B cell (primary cell): ENCODE data around the gene NOS1AP. TPM values are rescaled to one million over a fixed set of nuclear protein-coding genes. Genes with fewer than 3 reads are reported as not detected.

Experiments
- ATAC-seq: fragments of 200-7000 bp; cut with Tn5 transposase; one replicate; pipeline ENCODE4 v1.10.0; 2021; ENCODE audit warnings: low read depth, mild to moderate bottlenecking, moderate number of reproducible peaks, moderate library complexity
- CTCF ChIA-PET: fragments of 350-600 bp; sonication (Branson Sonifier 250); formaldehyde crosslinking; loops from one replicate; lab custom pipeline; 2021; ENCODE audit warnings: antibody characterized with exemption, inconsistent platforms; lab: Charles Lee
- POLR2A ChIA-PET: fragments of 350-600 bp; sonication (Branson Sonifier 250); formaldehyde crosslinking; loops from one replicate; lab custom pipeline; 2021; ENCODE audit warnings: antibody characterized with exemption; lab: Charles Lee
- DNase-seq: peaks from one replicate; pipeline ENCODE4 v3.0.0; 2013
- H2AFZ ChIP-seq: 2 replicates; pipeline ENCODE4 v1.6.1; 2012; ENCODE audit warnings: mild to moderate bottlenecking, low read depth, low read length; ENCODE audit not compliant: insufficient read depth, poor library complexity, severe bottlenecking
- H3K27ac ChIP-seq, 2 donors: 1 replicate in 1 of 2; 2 replicates in 1 of 2; pipeline ENCODE4 v1.5.1; 2012 to 2013; ENCODE audit warnings: low read length in 2 of 2, mild to moderate bottlenecking in 2 of 2, moderate library complexity in 1 of 2
- H3K27me3 ChIP-seq, 4 experiments: fragments of 200-600 bp in 1 of 4; sonication (generic) in 1 of 4; replicated peaks in 1 of 4; 1 replicate in 2 of 4; 2 replicates in 2 of 4; pipeline versions ENCODE4 v1.6.1 to v1.7.0; 2013 to 2016; ENCODE audit warnings: low read length in 3 of 4, mild to moderate bottlenecking in 2 of 4, mixed read lengths in 1 of 4, moderate library complexity in 1 of 4; ENCODE audit not compliant: insufficient read depth in 4 of 4, control insufficient read depth in 3 of 4; ENCODE audit errors: control extremely low read depth in 1 of 4
- H3K36me3 ChIP-seq, 2 experiments: replicated peaks in 1 of 2; 1 replicate in 1 of 2; 2 replicates in 1 of 2; pipeline versions ENCODE4 v1.6.1 to v1.7.1; 2013; ENCODE audit warnings: low read length in 1 of 2; ENCODE audit not compliant: insufficient read depth in 2 of 2, control insufficient read depth in 1 of 2; ENCODE audit errors: control extremely low read depth in 1 of 2, extremely low read depth in 1 of 2
- H3K4me1 ChIP-seq, 2 donors: fragments of 200-600 bp in 1 of 2; sonication (generic) in 1 of 2; 1 replicate in 1 of 2; 2 replicates in 1 of 2; pipeline versions ENCODE4 v1.5.1 to v1.6.1; 2013 to 2017; ENCODE audit warnings: low read length in 2 of 2; ENCODE audit not compliant: control insufficient read depth in 2 of 2, insufficient read depth in 2 of 2
- H3K4me2 ChIP-seq: replicated peaks from 2 replicates; pipeline ENCODE3; 2012; ENCODE audit warnings: mild to moderate bottlenecking, low read depth, low read length; ENCODE audit not compliant: poor library complexity, severe bottlenecking
- H3K4me3 ChIP-seq, 5 experiments: fragments of 200-600 bp in 1 of 5; sonication (generic) in 1 of 5; 1 replicate in 3 of 5; 2 replicates in 2 of 5; pipeline versions ENCODE4 v1.5.1 to v1.7.0; 2011 to 2016; ENCODE audit warnings: low read length in 4 of 5, mild to moderate bottlenecking in 4 of 5, low read depth in 2 of 5, control low read depth in 1 of 5, moderate library complexity in 1 of 5; ENCODE audit not compliant: insufficient read depth in 1 of 5; ENCODE audit errors: control extremely low read depth in 1 of 5, extremely low read depth in 1 of 5
- H3K79me2 ChIP-seq: fragments of 200-600 bp; sonication (generic); one replicate; pipeline ENCODE4 v1.6.0; 2016; ENCODE audit warnings: low read length; ENCODE audit not compliant: control insufficient read depth, insufficient read depth
- H3K9ac ChIP-seq: fragments of 200-600 bp; sonication (generic); 2 replicates; pipeline ENCODE4 v1.6.1; 2017; ENCODE audit warnings: mild to moderate bottlenecking, low read length, moderate library complexity
- H3K9me3 ChIP-seq, 3 donors: one replicate each; pipeline versions ENCODE4 v1.6.1 to v1.7.1; 2013; ENCODE audit warnings: low read length in 2 of 3; ENCODE audit not compliant: control insufficient read depth in 2 of 3, insufficient read depth in 1 of 3; ENCODE audit errors: control extremely low read depth in 1 of 3
- H4K20me1 ChIP-seq: 2 replicates; pipeline ENCODE4 v1.6.0; 2012; ENCODE audit warnings: mild to moderate bottlenecking, low read length; ENCODE audit not compliant: insufficient read depth, control insufficient read depth, poor library complexity, severe bottlenecking
- H3K27ac Mint-ChIP-seq: one replicate; pipeline ENCODE4 v1.8.0; 2021; ENCODE audit warnings: mixed read lengths
- H3K27me3 Mint-ChIP-seq: one replicate; pipeline ENCODE4 v1.8.0; 2021; ENCODE audit warnings: mixed read lengths
- H3K4me1 Mint-ChIP-seq: one replicate; pipeline ENCODE4 v1.8.0; 2021; ENCODE audit warnings: mixed read lengths
- H3K4me3 Mint-ChIP-seq: one replicate; pipeline ENCODE4 v1.8.0; 2021; ENCODE audit warnings: mixed read lengths
- H3K9me3 Mint-ChIP-seq: one replicate; pipeline ENCODE4 v1.8.0; 2022; ENCODE audit warnings: mixed read lengths; ENCODE audit not compliant: insufficient read depth
- EZH2 ChIP-seq: IDR thresholded peaks from 2 replicates; pipeline ENCODE4 v1.6.1; 2012; ENCODE audit warnings: borderline replicate concordance, low read depth, mild to moderate bottlenecking, moderate library complexity, low read length; ENCODE audit not compliant: insufficient read depth, poor library complexity, severe bottlenecking
- WGBS: methylation state at CpG from one replicate; pipeline ENCODE4 v1.1.5; 2013; ENCODE audit warnings: missing lambda C conversion rate; ENCODE audit not compliant: insufficient coverage; 5-methylcytosine and 5-hydroxymethylcytosine counted together
- intact Hi-C: fragments of 100-400 bp; cut with micrococcal nuclease; formaldehyde crosslinking; loops from one replicate; pipeline ENCODE4 v1.10.0; 2022
- polyA plus RNA-seq: library from polyadenylated mRNA; depleted of rRNA; stranded (reverse); fragments of >200 nt; gene quantifications from 2 replicates; pipeline ENCODE4 v1.2.3, GENCODE V29; 2012
- total RNA-seq, 2 donors: library from RNA; stranded (reverse); fragments of 120-200 nt in 1 of 2; gene quantifications; 1 replicate in 1 of 2; 2 replicates in 1 of 2; pipeline versions ENCODE4 v1.2.3 to v1.2.4, GENCODE V29; 2013 to 2022
- TF ChIP-seq, protein P1 (sequence below): fragments of 200-600 bp; IDR thresholded peaks from one replicate; pipeline ENCODE4 v1.8.0; 2022; ENCODE audit warnings: antibody characterized with exemption, mild to moderate bottlenecking

The NOS1AP gene
- total and polyA plus RNA-seq, 2 donors (not counting 1 experiment from before 2014, with no cell fraction given), result 0.32 TPM; not detected in 1

DNA sequence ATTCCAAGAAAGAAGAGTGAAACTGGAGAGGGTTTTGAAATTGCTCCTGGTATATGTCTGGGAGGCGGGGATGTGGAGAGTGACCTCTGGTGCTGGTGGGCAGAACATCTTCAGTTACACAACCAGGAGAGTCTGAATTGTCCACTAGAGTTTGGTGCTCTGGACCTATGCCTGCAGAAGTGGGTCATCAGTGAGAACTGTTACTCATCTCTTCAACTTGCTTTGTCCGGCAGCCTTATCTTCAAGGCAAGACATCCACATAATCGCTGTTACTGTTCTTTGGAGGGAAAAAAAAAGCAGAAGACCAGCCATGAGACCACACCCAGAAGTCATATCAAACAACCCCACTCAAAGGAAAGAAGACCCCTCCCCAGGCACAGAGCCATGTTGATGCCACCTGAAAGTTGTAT, 327.6 kb downstream of the NOS1AP start:
- no peak overlapping the region for H3K27ac Mint-ChIP-seq
- H3K79me2 ChIP-seq, result no peaks in the 10 kb centered on the region
- H3K4me3 Mint-ChIP-seq, result no peak overlapping the region
- DNase-seq, result no peak
- 95% methylated on average over 3 of the region's 3 CpGs for WGBS
- H3K4me1 Mint-ChIP-seq, result no peaks in the 10 kb centered on the region
- H2AFZ ChIP-seq, result no peak overlapping the region
- peaks cover 0 to 8% (median 2%) of the 10 kb centered on the region in 4 experiments for H3K27me3 ChIP-seq
- no peak overlapping the region for H3K4me3 ChIP-seq
- no peak for ATAC-seq
- H4K20me1 ChIP-seq, result no peaks in the 10 kb centered on the region
- ChIA-PET CTCF (no interaction called here), POLR2A (no interaction called here)
- H3K9ac ChIP-seq, result no peak overlapping the region
- TF ChIP-seq, protein P1, sequence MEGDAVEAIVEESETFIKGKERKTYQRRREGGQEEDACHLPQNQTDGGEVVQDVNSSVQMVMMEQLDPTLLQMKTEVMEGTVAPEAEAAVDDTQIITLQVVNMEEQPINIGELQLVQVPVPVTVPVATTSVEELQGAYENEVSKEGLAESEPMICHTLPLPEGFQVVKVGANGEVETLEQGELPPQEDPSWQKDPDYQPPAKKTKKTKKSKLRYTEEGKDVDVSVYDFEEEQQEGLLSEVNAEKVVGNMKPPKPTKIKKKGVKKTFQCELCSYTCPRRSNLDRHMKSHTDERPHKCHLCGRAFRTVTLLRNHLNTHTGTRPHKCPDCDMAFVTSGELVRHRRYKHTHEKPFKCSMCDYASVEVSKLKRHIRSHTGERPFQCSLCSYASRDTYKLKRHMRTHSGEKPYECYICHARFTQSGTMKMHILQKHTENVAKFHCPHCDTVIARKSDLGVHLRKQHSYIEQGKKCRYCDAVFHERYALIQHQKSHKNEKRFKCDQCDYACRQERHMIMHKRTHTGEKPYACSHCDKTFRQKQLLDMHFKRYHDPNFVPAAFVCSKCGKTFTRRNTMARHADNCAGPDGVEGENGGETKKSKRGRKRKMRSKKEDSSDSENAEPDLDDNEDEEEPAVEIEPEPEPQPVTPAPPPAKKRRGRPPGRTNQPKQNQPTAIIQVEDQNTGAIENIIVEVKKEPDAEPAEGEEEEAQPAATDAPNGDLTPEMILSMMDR, result no peak
- no peak for TF ChIP-seq EZH2
- H3K9me3 ChIP-seq, result no peaks in the 10 kb centered on the region
- peaks cover 39% of the 10 kb centered on the region for H3K27me3 Mint-ChIP-seq
- H3K36me3 ChIP-seq, result no peaks in the 10 kb centered on the region
- intact Hi-C loops, result no loop called here
- no peak overlapping the region for H3K4me2 ChIP-seq
- H3K27ac ChIP-seq, result no peak overlapping the region
- H3K4me1 ChIP-seq, result no peaks in the 10 kb centered on the region
- H3K9me3 Mint-ChIP-seq, result no peaks in the 10 kb centered on the region

DNA sequence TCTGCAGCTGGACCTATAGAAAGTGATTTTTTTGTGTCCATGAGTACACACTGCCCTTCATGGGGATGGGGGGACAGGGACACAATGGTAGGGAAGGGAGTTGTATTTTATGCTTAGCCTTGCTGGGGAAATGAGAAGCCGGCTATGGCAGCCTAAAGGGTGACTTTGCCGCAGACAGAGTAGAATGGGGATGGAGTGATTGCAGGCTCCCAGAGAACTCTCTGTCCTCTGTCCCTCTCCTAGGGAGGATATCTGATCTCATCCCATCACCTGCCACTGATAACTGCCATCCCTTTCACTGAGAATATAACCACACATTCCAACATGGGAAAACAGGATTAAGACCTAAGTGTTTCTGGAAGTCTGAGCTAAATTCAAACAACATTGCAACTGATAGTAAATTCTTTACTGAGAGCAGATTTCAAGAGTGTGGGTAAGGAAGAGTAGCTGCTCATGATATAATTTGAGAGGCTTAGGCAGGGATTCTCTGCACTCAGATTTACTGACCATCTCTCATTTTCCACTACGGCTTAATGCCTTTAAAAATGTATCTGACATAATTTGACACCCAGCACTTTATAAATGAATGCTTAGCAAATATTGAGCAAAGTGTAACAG, 328.6 kb downstream of the NOS1AP start:
- no peak overlapping the region for H3K4me2 ChIP-seq
- Mint-ChIP-seq H3K27ac (no peak overlapping the region), H3K4me1 (no peaks in the 10 kb centered on the region), H3K27me3 (peaks cover 45% of the 10 kb centered on the region), H3K9me3 (no peaks in the 10 kb centered on the region), H3K4me3 (no peak overlapping the region)
- no peak overlapping the region for H2AFZ ChIP-seq
- H3K79me2 ChIP-seq, result no peaks in the 10 kb centered on the region
- POLR2A ChIA-PET, result no interaction called here
- no CpG with 5 or more reads among the region's 3 CpGs for WGBS
- H3K4me3 ChIP-seq, result no peak overlapping the region
- no peaks in the 10 kb centered on the region for H4K20me1 ChIP-seq
- no peak overlapping the region for H3K9ac ChIP-seq
- intact Hi-C loops, result no loop called here
- ATAC-seq (no peak), DNase-seq (no peak)
- H3K4me1 ChIP-seq, result no peaks in the 10 kb centered on the region
- CTCF ChIA-PET, result no interaction called here
- peaks cover 0 to 8% (median 2%) of the 10 kb centered on the region in 4 experiments for H3K27me3 ChIP-seq
- no peaks in the 10 kb centered on the region for H3K9me3 ChIP-seq
- no peak overlapping the region for H3K27ac ChIP-seq
- TF ChIP-seq EZH2, result no peak
- TF ChIP-seq, protein P1, result no peak
- H3K36me3 ChIP-seq, result no peaks in the 10 kb centered on the region
